Endothelial cell of umbilical vein (primary cell): Measurements from ENCODE around the gene ZFYVE21. TPM values are rescaled to one million over a fixed set of nuclear protein-coding genes. Genes with fewer than 3 reads are reported as not detected.

Source experiments
- BruUV-seq: library from RNA; stranded (reverse); fragments of 400-500 nt; replicated peaks from 2 replicates; lab custom pipeline; 2021; lab: Mats Ljungman, UMichigan
- CTCF ChIA-PET: fragments of 300-600, 350-600 bp; sonication (Branson Sonifier 250); formaldehyde crosslinking; loops from one replicate; lab custom pipeline; 2021; ENCODE audit warnings: antibody characterized with exemption, inconsistent platforms; lab: Charles Lee
- POLR2A ChIA-PET: fragments of 300-600, 350-600 bp; sonication (Branson Sonifier 250); formaldehyde crosslinking; loops from one replicate; lab custom pipeline; 2021; ENCODE audit warnings: antibody characterized with exemption, inconsistent platforms; lab: Charles Lee
- DNase-seq: peaks from one replicate; pipeline ENCODE4 v3.0.0-alpha.2; 2011; ENCODE audit warnings: low read depth, low spot score
- FAIRE-seq: peaks from 2 replicates; lab custom pipeline; 2011; peaks lifted over from hg19 to GRCh38; lab: Jason Lieb, UNC
- H2AFZ ChIP-seq: 2 replicates; pipeline ENCODE4 v1.6.0; 2012; ENCODE audit warnings: low read depth, low read length, control low read depth, inconsistent platforms
- H3K27ac ChIP-seq: 2 replicates; pipeline ENCODE4 v1.5.1; 2011; ENCODE audit warnings: low read depth, mild to moderate bottlenecking, control low read depth, low read length, moderate library complexity; ENCODE audit not compliant: insufficient read depth
- H3K27me3 ChIP-seq, 2 experiments: 2 replicates each; pipeline versions ENCODE4 v1.6.0 to v1.6.1; 2011; ENCODE audit warnings: low read length in 2 of 2, mixed read lengths in 1 of 2; ENCODE audit not compliant: control insufficient read depth in 2 of 2, insufficient read depth in 2 of 2
- H3K36me3 ChIP-seq, 2 experiments: 2 replicates in 1 of 2; 3 replicates in 1 of 2; pipeline ENCODE4 v1.5.1; 2011; ENCODE audit warnings: low read length in 2 of 2, mild to moderate bottlenecking in 1 of 2, moderate library complexity in 1 of 2; ENCODE audit not compliant: control insufficient read depth in 2 of 2, insufficient read depth in 2 of 2; ENCODE audit errors: extremely low read depth in 1 of 2
- H3K4me1 ChIP-seq: 3 replicates; pipeline ENCODE4 v1.5.1; 2011; ENCODE audit warnings: mild to moderate bottlenecking, low read length; ENCODE audit not compliant: control insufficient read depth, insufficient read depth; ENCODE audit errors: extremely low read depth
- H3K4me2 ChIP-seq: 2 replicates; pipeline ENCODE4 v1.6.1; 2011; ENCODE audit warnings: low read length, control low read depth, mixed read lengths; ENCODE audit not compliant: insufficient read depth
- H3K4me3 ChIP-seq, 3 experiments: fragments of 200-600 bp in 1 of 3; sonication (generic), shearing (Covaris generic) in 1 of 3; replicated peaks in 1 of 3; 2 replicates each; pipeline ENCODE4 v1.5.1; 2011 to 2016; ENCODE audit warnings: control low read depth in 3 of 3, low read length in 3 of 3, mild to moderate bottlenecking in 2 of 3, inconsistent platforms in 1 of 3, low read depth in 1 of 3, moderate library complexity in 1 of 3; ENCODE audit not compliant: insufficient read depth in 1 of 3
- H3K79me2 ChIP-seq: 2 replicates; pipeline ENCODE4 v1.6.0; 2012; ENCODE audit warnings: low read length, inconsistent platforms; ENCODE audit not compliant: control insufficient read depth, insufficient read depth
- H3K9ac ChIP-seq: replicated peaks from 2 replicates; pipeline ENCODE3; 2011; ENCODE audit warnings: low read length, control low read depth; ENCODE audit not compliant: insufficient read depth; ENCODE audit errors: extremely low read depth
- H3K9me1 ChIP-seq: replicated peaks from 3 replicates; pipeline ENCODE4 v1.6.0; 2011; ENCODE audit warnings: mild to moderate bottlenecking, low read length; ENCODE audit not compliant: control insufficient read depth, insufficient read depth; ENCODE audit errors: extremely low read depth
- H3K9me3 ChIP-seq: replicated peaks from 2 replicates; pipeline ENCODE4 v1.5.1; 2012; ENCODE audit warnings: low read length, inconsistent platforms; ENCODE audit not compliant: control insufficient read depth, insufficient read depth
- H4K20me1 ChIP-seq: replicated peaks from 2 replicates; pipeline ENCODE3; 2011; ENCODE audit warnings: mild to moderate bottlenecking, low read length; ENCODE audit not compliant: control insufficient read depth, insufficient read depth; ENCODE audit errors: extremely low read depth
- EZH2 ChIP-seq: IDR thresholded peaks from 2 replicates; pipeline ENCODE4 v1.6.1; 2012; ENCODE audit warnings: borderline replicate concordance, low read depth, mild to moderate bottlenecking, moderate library complexity, low read length, inconsistent platforms; ENCODE audit not compliant: severe bottlenecking
- FOS ChIP-seq: IDR thresholded peaks from 2 replicates; pipeline ENCODE4 v1.6.1; 2011; ENCODE audit warnings: mild to moderate bottlenecking, low read length, moderate library complexity, borderline replicate concordance; ENCODE audit not compliant: insufficient read depth
- GATA2 ChIP-seq: IDR thresholded peaks from 2 replicates; pipeline ENCODE4 v1.7.0; 2011; ENCODE audit warnings: low read depth, mild to moderate bottlenecking, moderate library complexity, mixed read lengths, low read length; ENCODE audit not compliant: insufficient read length, insufficient read depth
- JUN ChIP-seq: IDR thresholded peaks from 2 replicates; pipeline ENCODE4 v1.6.1; 2011; ENCODE audit warnings: borderline replicate concordance, low read depth; ENCODE audit not compliant: insufficient read length, insufficient read depth
- MYC ChIP-seq: IDR thresholded peaks from one replicate; pipeline ENCODE4 v1.6.1; 2011; ENCODE audit warnings: mild to moderate bottlenecking, low read depth, low read length
- POLR2A ChIP-seq: IDR thresholded peaks from 2 replicates; pipeline ENCODE4 v1.6.1; 2012; ENCODE audit warnings: low read depth, mild to moderate bottlenecking, control low read depth, low read length
- POLR2AphosphoS5 ChIP-seq: IDR thresholded peaks from 2 replicates; pipeline ENCODE4 v1.6.1; 2012; ENCODE audit warnings: low read depth, mild to moderate bottlenecking, control low read depth, low read length, moderate library complexity; ENCODE audit not compliant: insufficient read depth
- dilution Hi-C: fragments of 300-500 bp; cut with MboI; formaldehyde crosslinking; loops from one replicate; pipeline ENCODE4 v1.15.0; 2019; ENCODE audit warnings: low sequenced_read_pairs; ENCODE audit not compliant: extremely low pct_ligation_motif_present
- intact Hi-C: fragments of 100-400 bp; cut with micrococcal nuclease; formaldehyde crosslinking; loops from one replicate; pipeline ENCODE4 v1.10.0; 2022
- polyA plus RNA-seq, 4 experiments: library from polyadenylated mRNA; depleted of rRNA in 3 of 4; stranded (reverse) in 3 of 4; unstranded in 1 of 4; fragments of >200 nt; gene quantifications; 2 replicates each; pipeline versions ENCODE4 v1.2.1 to v1.2.3, GENCODE V29; 2011 to 2012; ENCODE audit warnings: missing spikeins in 1 of 4
- total RNA-seq: library from RNA; stranded (reverse); gene quantifications from 2 replicates; pipeline ENCODE4 v1.2.3, GENCODE V29; 2021
- TF ChIP-seq, protein P1 (sequence below): IDR thresholded peaks from 2 replicates; pipeline ENCODE4 v1.6.1; 2011; ENCODE audit not compliant: insufficient read depth, insufficient read length
- TF ChIP-seq, protein P2 (sequence below), 2 donors: IDR thresholded peaks; 1 replicate in 1 of 2; 2 replicates in 1 of 2; pipeline ENCODE4 v1.5.1; 2011; ENCODE audit warnings: low read length in 2 of 2, mild to moderate bottlenecking in 2 of 2, moderate library complexity in 2 of 2, control low read depth in 1 of 2, inconsistent platforms in 1 of 2, low read depth in 1 of 2; ENCODE audit not compliant: insufficient read depth in 1 of 2; ENCODE audit errors: extremely low read depth in 1 of 2

ZFYVE21 gene
- total and polyA plus RNA-seq, 2 donors (not counting 3 experiments of a cell fraction or from before 2014, with no cell fraction given), result 54.5 to 98.3 TPM

DNA sequence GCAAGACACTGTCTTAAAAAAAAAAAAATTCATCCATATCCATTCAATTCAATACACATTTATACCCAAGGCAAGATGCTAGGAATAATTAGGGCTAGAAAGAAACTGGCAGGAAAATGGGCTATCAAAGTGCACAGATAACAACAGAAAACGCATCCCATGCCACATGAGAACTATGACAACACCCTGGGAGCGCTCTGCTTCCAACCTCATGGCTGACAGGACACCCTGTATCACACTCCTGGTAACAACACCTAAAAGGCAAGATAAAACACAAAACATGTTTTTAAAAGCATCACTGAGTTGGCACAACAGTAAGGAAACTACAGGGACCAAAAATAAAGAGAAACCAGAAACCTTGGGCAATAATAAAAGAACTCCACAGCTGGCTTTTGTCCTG, 54.9 kb downstream of the ZFYVE21 start:
- ChIA-PET POLR2A (interaction anchor here (1.1 kb wide), 1 partner anchor 9 kb away, joined by 3 read pairs; no protein-coding TSS in a partner anchor), CTCF (interaction anchor here (0.8 to 1.4 kb wide), 2 partner anchors 12 to 38 kb away, joined by 3 to 4 read pairs; no protein-coding TSS in a partner anchor)
- FAIRE-seq (no peak), DNase-seq (no peak)
- Histone ChIP-seq H3K4me3 (no peak overlapping the region), H3K9ac (no peak overlapping the region), H3K9me1 (no peaks in the 10 kb centered on the region), H3K9me3 (no peaks in the 10 kb centered on the region), H3K36me3 (peaks cover 0 to 1% of the 10 kb centered on the region in 2 experiments), H3K27ac (no peak overlapping the region), H3K79me2 (no peaks in the 10 kb centered on the region), H3K4me2 (no peak overlapping the region), H3K4me1 (peaks cover 2% of the 10 kb centered on the region), H4K20me1 (no peaks in the 10 kb centered on the region), H2AFZ (no peak overlapping the region), H3K27me3 (no peaks in the 10 kb centered on the region)
- no TSS peak for BruUV-seq
- dilution Hi-C loops, result no loop called here
- TF ChIP-seq MYC (no peak), EZH2 (no peak), FOS (no peak), JUN (no peak), GATA2 (no peak), POLR2AphosphoS5 (no peak), POLR2A (no peak)
- TF ChIP-seq, protein P1, sequence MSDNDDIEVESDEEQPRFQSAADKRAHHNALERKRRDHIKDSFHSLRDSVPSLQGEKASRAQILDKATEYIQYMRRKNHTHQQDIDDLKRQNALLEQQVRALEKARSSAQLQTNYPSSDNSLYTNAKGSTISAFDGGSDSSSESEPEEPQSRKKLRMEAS, result no peak
- TF ChIP-seq, protein P2, sequence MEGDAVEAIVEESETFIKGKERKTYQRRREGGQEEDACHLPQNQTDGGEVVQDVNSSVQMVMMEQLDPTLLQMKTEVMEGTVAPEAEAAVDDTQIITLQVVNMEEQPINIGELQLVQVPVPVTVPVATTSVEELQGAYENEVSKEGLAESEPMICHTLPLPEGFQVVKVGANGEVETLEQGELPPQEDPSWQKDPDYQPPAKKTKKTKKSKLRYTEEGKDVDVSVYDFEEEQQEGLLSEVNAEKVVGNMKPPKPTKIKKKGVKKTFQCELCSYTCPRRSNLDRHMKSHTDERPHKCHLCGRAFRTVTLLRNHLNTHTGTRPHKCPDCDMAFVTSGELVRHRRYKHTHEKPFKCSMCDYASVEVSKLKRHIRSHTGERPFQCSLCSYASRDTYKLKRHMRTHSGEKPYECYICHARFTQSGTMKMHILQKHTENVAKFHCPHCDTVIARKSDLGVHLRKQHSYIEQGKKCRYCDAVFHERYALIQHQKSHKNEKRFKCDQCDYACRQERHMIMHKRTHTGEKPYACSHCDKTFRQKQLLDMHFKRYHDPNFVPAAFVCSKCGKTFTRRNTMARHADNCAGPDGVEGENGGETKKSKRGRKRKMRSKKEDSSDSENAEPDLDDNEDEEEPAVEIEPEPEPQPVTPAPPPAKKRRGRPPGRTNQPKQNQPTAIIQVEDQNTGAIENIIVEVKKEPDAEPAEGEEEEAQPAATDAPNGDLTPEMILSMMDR (IDR thresholded peaks at IDR 0.05; ENCODE audit: extremely low read depth in 1 of 2, insufficient read depth in 1 of 2, low read depth in 1 of 2, low read length in 2 of 2), result no peak
- intact Hi-C loops, result no loop called here
